ENCODE data around the gene BICD2. TPM values are rescaled to one million over a fixed set of nuclear protein-coding genes. Genes with fewer than 3 reads are reported as not detected.

Gene BICD2
- total and polyA plus RNA-seq, 10 of the 15 experiments (the other 5 are each of a cell fraction or from before 2014, with no cell fraction given), result 5.3 to 25.5 (median 14.4) TPM

DNA sequence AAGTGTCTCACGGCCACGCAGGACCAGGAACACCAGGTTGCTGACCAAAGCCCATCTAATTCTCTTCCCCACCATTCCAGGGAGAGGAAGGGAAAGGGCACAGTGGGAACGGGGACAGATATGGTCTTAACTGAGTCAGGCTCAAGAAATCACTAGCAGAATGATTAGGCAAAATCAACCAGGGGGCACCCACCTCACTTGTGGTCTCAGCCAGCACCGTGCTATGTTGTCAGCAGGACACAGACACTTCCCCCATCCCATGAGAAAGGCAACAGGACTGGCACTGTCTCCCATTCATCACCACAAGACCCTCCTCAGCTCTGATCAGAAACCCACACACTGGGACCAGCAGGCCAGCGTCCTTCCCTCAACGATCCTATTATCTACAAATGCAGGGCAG is 2.9 kb downstream of the BICD2 start:
- peak overlapping the region; percentile 62; the same call in 1 of the 2 replicates for H3K4me2 ChIP-seq (ENCODE audit: control insufficient read depth, insufficient read depth)
- no peak for DNase-seq (ENCODE audit: low read depth, low spot score)

More for the DNA sequence above, 2.9 kb downstream of the BICD2 start:
- ChIA-PET CTCF (interaction anchor here (1.1 to 1.9 kb wide), 4 partner anchors 9 to 44 kb away, joined by 3 to 8 read pairs (median 4); no protein-coding TSS in a partner anchor), SMC1A (ENCODE audit: uncharacterized antibody, unreplicated experiment) (interaction anchor here (1.0 kb wide), 1 partner anchor 9 kb away, joined by 4 read pairs; no protein-coding TSS in a partner anchor), RAD21 (ENCODE audit: unreplicated experiment) (interaction anchor here (1.2 kb wide), 1 partner anchor 44 kb away, joined by 3 read pairs; no protein-coding TSS in a partner anchor), POLR2A (no interaction called here)
- in situ Hi-C loops (cut with MboI) (no loop called here), intact Hi-C loops (cut with micrococcal nuclease; ENCODE audit: unreplicated experiment) (loop anchor here (5.0 kb wide), 1 partner anchor 116 kb away; the partner anchor contains the start of gene ZNF484)
- H3K4me3 ChIP-seq, result peak overlapping the region; percentile 97
- 59% methylated on average over 6 of the region's 6 CpGs for WGBS (ENCODE audit: insufficient coverage, insufficient replicate concordance, low lambda C conversion rate, missing lambda C conversion rate)
- no peak for TF ChIP-seq PAX5 (IDR thresholded peaks at IDR 0.05; ENCODE audit: borderline replicate concordance, low read depth, low read length)
- no peak for TF ChIP-seq ZNF274 (IDR thresholded peaks at IDR 0.05; ENCODE audit: insufficient read depth, insufficient read length)
- TF ChIP-seq NFYB (IDR thresholded peaks at IDR 0.05; ENCODE audit: insufficient read depth, low read depth, low read length), result no peak
- TF ChIP-seq, protein P1, sequence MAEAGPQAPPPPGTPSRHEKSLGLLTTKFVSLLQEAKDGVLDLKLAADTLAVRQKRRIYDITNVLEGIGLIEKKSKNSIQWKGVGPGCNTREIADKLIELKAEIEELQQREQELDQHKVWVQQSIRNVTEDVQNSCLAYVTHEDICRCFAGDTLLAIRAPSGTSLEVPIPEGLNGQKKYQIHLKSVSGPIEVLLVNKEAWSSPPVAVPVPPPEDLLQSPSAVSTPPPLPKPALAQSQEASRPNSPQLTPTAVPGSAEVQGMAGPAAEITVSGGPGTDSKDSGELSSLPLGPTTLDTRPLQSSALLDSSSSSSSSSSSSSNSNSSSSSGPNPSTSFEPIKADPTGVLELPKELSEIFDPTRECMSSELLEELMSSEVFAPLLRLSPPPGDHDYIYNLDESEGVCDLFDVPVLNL (IDR thresholded peaks at IDR 0.05; ENCODE audit: low read depth, low read length), result no peak
- no peak for TF ChIP-seq EGR1 (IDR thresholded peaks at IDR 0.05; ENCODE audit: borderline replicate concordance in 1 of 2, low read depth in 2 of 2, low read length in 2 of 2)
- no peak for TF ChIP-seq CHD2 (IDR thresholded peaks at IDR 0.05; ENCODE audit: borderline replicate concordance, low read depth, low read length)
- TF ChIP-seq, protein P2, sequence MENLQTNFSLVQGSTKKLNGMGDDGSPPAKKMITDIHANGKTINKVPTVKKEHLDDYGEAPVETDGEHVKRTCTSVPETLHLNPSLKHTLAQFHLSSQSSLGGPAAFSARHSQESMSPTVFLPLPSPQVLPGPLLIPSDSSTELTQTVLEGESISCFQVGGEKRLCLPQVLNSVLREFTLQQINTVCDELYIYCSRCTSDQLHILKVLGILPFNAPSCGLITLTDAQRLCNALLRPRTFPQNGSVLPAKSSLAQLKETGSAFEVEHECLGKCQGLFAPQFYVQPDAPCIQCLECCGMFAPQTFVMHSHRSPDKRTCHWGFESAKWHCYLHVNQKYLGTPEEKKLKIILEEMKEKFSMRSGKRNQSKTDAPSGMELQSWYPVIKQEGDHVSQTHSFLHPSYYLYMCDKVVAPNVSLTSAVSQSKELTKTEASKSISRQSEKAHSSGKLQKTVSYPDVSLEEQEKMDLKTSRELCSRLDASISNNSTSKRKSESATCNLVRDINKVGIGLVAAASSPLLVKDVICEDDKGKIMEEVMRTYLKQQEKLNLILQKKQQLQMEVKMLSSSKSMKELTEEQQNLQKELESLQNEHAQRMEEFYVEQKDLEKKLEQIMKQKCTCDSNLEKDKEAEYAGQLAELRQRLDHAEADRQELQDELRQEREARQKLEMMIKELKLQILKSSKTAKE (IDR thresholded peaks at IDR 0.05; ENCODE audit: low read depth, poor library complexity, severe bottlenecking), result no peak
- no peak for TF ChIP-seq ZNF24 (IDR thresholded peaks at IDR 0.05)
- no peak overlapping the region for H3K9ac ChIP-seq (ENCODE audit: control insufficient read depth, insufficient read depth, low read length)
- no peak overlapping the region for H2AFZ ChIP-seq (ENCODE audit: control insufficient read depth, low read depth, low read length)
- H3K27ac ChIP-seq (ENCODE audit: control insufficient read depth, insufficient read depth), result no peak overlapping the region
- H3K79me2 ChIP-seq (ENCODE audit: control insufficient read depth, insufficient read depth, low read length), result peaks cover 61% of the 10 kb centered on the region
- H3K27me3 ChIP-seq (replicated peaks in 1 of 2; ENCODE audit: control insufficient read depth in 2 of 2, insufficient read depth in 2 of 2, low read length in 1 of 2), result no peaks in the 10 kb centered on the region
- H3K36me3 ChIP-seq (ENCODE audit: control insufficient read depth in 2 of 2, insufficient read depth in 2 of 2, low read length in 1 of 2), result no peaks in the 10 kb centered on the region
- FAIRE-seq, result no peak
- H3K9me3 ChIP-seq (replicated peaks; ENCODE audit: control insufficient read depth, insufficient read depth, low read length), result no peaks in the 10 kb centered on the region; the same call in 2 of the 3 replicates
- no peak for ATAC-seq
- peaks cover 20% of the 10 kb centered on the region for H3K4me1 ChIP-seq (ENCODE audit: control insufficient read depth, insufficient read depth, low read length)
- no TSS peak for BruUV-seq (replicated peaks)
- H4K20me1 ChIP-seq (ENCODE audit: control insufficient read depth, insufficient read depth), result peaks cover 9% of the 10 kb centered on the region; the same call in 1 of the 2 replicates
